GM19395 (cell line): ENCODE results near the gene ORM2.

Experiments
- ATAC-seq: cut with Tn5 transposase; IDR thresholded peaks from one replicate; pipeline ENCODE4 v1.9.1; 2021; ENCODE audit warnings: mild to moderate bottlenecking, moderate library complexity; ENCODE audit not compliant: unreplicated experiment

Gene ORM2

GRCh38 chr9:114367772-114368569 lies 38.3 kb downstream of the ORM2 start:
- ATAC-seq, result no peak

- ATAC-seq, result no peak
These were observed 39.8 kb downstream of the ORM2 start for GRCh38 chr9:114369216-114370130.

GRCh38 chr9:114370251-114370967 lies 40.7 kb downstream of the ORM2 start:
- ATAC-seq, result no peak

- ATAC-seq, result no peak
These were observed 41.3 kb downstream of the ORM2 start for GRCh38 chr9:114370968-114371320.

- no peak for ATAC-seq
These were observed 41.8 kb downstream of the ORM2 start for GRCh38 chr9:114371343-114371944.

GRCh38 chr9:114371973-114372917 lies 42.6 kb downstream of the ORM2 start:
- ATAC-seq, result peak; percentile 45

- ATAC-seq, result peak; percentile 94
These were observed 43.3 kb downstream of the ORM2 start for GRCh38 chr9:114372921-114373448.

- no peak for ATAC-seq
These were observed 44.5 kb downstream of the ORM2 start for GRCh38 chr9:114373960-114374730.

GRCh38 chr9:114374936-114375335 lies 45.3 kb downstream of the ORM2 start:
- ATAC-seq, result no peak

- ATAC-seq, result no peak
These were observed 45.9 kb downstream of the ORM2 start for GRCh38 chr9:114375386-114376175.

GRCh38 chr9:114376586-114377445 lies 47.1 kb downstream of the ORM2 start:
- ATAC-seq, result no peak

- no peak for ATAC-seq
These were observed 48.3 kb downstream of the ORM2 start for GRCh38 chr9:114378016-114378415.

- ATAC-seq, result no peak
These were observed 49.2 kb downstream of the ORM2 start for GRCh38 chr9:114378883-114379282.
